ENCODE results near the gene SERINC5.
"Not testable (repeated sequence)": the region's sequence is repeated elsewhere in the genome, so short reads cannot be mapped to it uniquely, and the experiment has no call there.

Gene SERINC5

DNA sequence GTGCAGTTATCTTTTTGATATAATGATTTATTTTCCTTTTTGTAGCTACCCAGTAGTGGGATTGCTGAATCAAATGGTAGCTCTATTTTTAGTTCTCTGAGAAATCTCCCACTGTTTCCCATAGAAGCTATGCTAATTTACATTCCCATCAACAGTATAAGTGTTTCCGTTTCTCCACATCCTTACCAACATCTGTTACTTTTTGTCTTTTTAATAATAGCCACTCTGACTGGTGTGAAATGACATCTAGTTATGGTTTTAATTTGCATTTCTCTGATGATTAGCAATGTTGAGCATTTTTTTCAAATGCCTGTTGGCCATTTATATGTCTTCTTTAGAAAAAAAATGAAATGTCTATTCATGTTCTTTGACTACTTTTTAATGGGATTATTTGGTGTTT, 94.7 kb downstream of the SERINC5 start:
- no peak for DNase-seq

DNA sequence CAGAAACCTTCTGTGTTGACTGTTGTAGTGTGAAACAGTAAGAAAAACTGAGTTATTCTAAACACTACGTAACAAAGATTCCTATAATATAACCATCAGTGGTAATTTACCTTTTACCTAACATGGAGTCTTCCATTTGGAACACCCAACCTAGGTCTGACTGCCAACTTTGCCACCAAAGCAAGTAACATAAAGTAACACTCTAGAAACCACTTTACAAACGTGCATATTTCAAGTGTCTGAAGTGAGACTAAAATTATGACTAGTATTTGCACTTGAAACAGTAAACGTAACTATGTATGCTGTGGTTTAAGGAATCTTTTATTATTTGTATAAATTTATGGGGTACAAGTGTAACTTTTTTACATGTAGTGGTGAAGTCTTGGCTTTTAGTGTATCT, 95.6 kb downstream of the SERINC5 start:
- DNase-seq = no peak

DNA sequence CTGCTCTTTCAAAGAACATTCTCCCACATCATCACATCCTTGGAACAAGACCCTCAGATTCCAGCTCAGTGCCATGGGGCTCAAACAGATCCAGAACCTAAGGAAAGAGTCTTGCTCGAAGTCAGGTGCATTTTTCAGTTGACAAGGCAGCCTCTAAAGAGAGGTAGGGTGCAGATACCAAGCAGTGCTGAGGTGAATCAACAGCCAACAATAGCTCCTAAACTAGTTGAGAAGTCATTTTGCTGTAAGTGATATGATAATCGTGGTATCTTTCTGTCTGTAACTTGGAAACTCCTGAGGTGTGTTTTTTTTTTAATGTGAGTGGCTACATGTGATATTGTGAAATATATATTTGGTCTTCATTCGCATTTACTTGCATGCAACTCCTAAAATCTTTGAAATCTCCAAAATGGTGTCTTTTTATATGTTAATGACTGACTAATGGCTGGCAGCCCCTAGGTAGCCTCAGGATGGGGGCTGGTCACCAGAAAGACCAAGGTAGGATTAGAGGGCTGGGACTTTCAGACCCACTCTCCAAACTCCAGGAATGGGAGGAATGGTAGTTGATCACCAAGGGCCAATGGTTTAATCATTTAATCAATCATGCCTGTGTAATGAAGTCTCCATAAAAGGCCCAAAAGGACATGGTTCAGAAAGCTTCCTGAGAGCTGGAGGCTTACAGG, 96.6 kb downstream of the SERINC5 start:
- DNase-seq = no peak

DNA sequence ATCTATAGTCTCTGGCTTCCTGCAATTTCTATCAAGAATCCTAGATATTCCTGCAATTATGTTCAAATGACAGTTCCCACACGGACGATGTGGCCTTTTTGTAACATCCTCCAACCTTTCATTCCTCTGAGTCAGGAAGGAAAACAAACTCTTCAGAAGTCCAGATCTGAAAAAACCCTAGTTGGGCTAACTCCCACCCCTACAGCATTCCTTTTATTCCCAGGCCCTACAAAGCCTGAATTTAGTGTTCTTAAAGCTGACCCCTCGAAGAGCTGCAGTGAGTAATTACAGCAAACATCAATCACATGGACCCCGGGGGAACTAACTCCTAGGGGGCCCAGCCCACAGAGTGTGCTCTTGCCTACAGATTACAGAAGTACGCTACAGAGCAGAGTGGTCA, 99.7 kb downstream of the SERINC5 start:
- DNase-seq = no peak

DNA sequence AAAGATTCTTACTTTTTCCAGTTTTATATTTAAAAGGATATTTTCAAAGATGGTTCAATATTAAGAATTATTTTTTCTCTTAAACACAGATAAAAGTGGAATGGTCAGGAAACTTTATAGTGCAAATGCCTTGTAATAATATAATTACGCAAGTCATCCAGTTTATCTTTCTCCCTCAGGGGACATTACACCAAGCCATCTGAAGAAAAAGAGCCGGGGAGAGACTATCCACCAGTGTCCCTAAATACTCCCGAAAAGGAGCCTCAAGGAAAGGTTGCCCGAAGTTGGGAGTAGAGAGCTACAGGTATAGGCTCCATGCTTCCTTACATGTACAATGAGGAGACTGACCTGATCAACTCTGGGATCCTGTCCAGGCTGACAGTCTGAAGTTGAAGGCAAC, 101.1 kb downstream of the SERINC5 start:
- DNase-seq = no peak

DNA sequence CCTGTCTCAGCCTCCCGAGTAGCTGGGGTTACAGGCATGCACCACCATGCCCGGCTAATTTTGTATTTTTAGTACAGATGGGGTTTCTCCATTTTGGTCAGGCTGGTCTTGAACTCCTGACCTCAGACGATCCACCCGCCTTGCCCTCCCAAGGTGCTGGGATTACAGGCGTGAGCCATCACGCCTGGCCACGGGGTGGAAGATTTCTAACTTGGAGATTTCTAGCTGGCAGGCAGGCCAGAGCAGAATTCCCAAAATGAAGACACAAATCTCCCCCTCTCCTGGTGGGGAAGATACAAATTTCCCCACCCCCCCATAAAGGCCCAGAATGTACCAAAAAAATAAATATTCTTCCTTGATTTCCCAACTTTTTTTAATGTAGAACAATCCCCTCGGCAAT, 101.6 kb downstream of the SERINC5 start:
- not testable (repeated sequence) for DNase-seq

DNA sequence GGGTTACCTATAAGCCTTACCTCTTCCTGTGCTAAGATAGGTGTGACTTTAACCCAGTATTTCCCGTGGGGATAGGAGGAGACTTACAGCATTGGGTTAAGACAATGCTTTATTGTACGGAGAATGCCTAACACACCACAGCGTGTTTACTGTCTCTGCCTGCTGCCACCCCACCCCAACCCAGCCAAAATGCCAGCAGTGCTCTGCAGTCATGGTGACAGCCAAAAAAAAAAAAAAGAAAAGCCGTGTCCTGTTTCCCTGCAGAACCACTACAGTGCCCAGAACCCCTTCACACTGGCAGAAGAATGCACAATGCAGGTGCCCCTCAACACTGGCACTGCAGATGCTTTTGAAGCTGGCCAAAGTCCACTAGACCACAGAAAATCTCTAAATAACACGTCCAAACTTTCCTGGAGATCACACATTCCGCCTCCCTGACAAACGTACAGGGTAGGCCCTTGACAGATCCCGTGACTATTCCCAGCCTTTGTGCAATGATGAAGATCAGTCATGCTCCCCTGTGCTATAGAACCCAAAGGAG, 102.2 kb downstream of the SERINC5 start:
- no peak for DNase-seq

DNA sequence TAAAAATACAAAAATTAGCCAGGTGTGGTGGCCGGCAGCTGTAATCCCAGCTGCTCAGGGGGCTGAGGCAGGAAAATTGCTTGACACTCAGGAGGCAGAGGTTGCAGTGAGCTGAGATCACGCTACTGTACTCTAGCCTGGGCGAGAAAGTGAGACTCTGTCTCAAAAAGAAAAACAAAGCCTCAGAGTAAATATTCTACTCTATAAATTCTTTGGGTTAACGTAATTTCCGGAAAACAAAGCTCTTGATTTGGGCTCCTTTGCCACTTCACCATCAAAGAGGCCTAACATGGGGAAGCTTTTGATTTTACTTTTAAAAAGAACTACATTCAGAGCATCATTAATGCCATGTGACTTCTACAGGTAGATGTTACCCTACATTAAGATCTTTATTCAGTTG, 103.1 kb downstream of the SERINC5 start:
- DNase-seq = no peak

DNA sequence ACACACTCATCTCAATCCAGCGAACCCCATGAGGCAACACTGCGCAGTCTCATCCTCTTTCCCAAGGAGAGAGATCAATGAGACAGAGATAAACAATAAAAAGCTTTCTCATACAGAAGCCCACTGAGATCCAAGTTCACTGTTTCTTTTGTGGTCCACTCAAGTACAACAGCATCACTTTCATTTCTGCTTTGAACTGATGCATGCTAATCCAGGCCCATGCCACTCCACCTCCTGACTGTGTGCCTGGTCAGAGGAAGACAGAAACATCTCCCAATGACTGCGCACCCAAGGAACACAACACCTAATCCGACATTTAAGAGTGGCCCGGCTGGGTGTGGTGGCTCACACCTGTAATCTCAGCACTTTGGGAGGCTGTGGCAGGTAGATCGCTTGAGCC, 104.0 kb downstream of the SERINC5 start:
- no peak for DNase-seq

DNA sequence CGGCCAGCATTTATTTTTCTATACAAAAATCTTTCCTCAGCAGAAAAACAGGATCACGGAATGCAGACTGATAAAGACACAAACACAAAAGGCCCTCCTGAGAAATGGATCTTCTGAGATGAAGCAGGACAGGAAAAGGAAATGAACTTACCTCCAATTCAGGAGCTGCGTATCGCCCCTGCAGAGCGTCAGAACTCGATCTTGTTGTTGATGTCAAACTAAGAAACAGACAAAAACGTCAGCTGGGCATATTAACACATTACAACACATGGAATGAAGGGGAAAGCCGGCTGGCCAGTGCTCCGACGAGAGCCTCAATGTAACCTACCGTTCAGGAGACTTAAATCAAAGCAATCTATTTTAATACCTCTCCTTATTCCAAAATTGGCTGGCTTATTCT, 105.1 kb downstream of the SERINC5 start:
- no peak for DNase-seq

DNA sequence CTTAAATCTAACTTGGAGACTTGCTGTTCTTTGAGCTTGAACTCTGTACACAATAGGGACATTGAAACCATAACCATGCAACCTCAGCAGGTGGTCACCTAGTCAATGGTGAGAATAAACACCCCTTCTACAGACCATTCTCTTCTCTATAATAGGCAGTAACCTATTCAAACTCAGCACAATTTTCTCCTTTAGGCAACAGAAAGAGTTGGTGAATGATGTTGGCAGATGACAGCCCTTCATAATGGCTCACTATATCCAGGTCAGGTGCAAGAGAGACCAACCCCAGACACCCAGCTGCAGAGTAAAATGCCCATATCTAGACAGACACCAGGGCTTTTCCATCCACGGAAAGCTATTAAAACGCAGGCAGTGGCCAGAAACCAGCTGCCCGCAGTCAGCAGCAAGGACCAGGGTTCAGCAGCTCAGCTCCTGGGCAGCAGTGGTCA, 106.7 kb downstream of the SERINC5 start:
- no peak for DNase-seq

DNA sequence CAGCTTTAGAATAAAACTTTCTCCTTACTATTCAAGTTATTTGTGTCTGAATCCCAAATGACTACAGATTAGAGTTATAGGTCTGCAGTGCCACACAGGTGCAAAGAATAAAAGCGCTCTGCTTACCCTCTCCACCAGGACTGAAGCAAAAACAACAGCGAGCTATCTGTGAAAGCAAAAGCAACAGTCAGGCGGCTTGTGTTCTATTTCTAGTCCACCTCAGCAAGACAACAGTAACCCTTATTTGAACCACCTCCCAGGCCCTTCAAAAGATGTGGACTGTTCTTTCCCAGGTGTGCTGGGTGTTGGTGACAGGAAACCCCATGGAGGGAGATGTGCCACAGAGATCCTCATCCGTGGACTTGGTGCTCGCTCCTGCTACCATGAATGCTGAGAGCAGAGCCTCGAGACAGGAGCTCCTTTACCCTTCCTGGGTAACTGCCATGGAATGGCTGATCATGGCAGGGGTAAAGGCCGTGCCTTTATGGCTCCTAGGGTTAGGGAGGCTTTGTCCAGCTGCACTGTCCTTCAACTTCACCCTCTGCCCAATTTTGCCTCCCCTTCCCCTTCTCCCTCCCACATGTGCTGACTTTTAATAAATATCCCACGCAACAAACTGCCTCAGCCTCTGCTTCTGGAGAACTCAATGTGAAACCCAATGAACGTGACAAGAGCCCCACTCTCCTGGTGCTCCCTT, 108.6 kb downstream of the SERINC5 start:
- DNase-seq = no peak

DNA sequence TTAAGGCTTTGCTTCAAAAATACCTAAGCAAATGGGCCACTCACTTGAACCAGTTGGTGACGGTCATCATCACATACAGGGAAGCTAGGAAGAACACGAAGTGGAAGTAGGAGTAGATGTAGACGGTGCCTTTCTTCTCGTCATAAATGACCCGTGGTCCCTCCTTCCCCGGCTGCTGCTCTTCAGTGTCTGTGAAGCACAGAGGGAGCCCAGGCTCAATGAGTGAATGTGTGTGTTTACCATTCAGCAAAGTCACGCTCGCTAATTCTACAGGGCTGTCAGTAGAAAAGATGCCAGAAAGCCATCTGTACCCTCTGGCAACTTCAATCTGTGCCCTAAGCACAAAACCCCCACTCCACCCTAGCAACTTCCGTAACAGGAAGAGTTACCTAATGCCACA, 109.8 kb downstream of the SERINC5 start:
- DNase-seq = no peak

DNA sequence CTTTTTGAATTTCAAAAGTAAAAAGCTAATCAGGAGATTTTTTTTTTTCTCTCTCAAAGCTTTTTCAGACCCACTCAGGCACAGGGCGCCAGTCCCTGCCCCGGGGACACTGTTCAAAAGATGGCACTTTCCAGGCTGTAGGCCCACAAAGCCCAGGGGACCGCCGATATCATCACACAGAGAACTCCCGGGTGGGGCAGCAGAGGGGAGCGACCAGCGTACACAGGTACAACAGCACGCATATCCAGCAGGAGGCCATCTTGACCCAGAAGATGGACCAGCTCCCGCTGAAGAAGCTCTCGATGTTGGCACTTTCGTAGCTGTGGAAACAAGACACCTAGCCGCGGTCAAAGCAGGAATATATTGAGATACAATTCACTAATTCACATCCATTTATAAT, 112.4 kb downstream of the SERINC5 start:
- DNase-seq = no peak

DNA sequence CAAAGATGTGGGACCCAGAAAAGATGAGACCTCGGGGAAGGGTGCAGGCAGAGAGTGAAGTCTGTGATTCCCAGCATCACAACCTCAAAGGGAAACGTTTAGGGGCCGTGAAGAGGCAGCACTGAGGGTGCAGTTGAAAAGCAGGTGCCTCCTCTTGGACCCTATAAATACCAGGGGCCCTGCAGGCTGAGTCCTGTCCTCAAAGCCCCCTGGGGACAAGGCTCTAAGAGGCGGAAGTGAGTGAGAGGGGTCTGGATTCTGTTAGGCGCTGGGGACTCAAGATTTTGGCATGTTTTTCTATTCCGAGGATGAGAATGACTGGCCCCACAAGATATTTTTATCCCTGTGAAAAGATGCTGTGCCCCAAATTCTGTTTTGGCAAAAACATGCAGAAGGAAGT, 112.9 kb downstream of the SERINC5 start:
- DNase-seq = no peak

DNA sequence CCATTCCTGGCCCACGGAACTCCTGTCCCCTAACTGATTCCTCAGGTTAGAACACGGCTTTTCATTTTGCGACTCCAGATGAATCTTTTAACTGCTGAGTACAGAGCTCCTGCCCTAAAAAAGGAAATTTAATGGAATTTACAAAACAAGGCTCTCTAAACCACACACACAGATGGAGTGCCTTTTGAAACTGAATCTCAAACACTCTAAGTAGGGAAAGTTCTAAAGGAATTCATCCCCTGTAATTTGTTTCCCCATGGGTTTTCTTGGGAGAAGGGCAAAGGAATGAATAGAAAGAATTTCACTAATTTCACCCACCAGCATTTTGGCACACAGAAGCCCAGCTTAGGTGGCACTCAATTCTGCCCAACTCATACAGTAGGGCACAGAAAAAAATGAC, 114.2 kb downstream of the SERINC5 start:
- no peak for DNase-seq

DNA sequence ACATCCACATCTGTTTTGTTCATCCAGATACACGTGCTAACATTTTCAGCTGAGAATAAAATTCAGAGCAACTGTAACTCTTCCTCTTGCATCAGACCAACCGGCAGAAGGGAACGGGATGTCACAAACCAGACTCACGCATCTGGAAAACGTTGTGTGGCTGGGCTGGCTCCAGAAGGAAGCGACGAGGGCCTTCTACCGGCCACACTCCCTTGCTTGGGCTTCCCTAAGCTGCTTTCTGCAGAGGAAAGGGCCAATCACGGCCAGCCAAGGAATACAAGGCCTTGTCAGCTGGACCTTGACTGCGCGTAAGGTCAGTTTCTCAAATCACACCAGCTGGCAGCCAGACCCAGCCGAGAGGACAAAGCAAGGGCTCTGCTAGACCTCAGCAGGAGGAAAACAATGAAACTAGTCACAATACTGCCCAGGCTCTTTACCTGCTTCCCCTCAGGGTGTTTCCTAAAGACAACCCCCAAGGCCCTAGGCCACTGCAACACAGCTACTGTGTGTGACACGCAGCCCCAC, 114.6 kb downstream of the SERINC5 start:
- no peak for DNase-seq

DNA sequence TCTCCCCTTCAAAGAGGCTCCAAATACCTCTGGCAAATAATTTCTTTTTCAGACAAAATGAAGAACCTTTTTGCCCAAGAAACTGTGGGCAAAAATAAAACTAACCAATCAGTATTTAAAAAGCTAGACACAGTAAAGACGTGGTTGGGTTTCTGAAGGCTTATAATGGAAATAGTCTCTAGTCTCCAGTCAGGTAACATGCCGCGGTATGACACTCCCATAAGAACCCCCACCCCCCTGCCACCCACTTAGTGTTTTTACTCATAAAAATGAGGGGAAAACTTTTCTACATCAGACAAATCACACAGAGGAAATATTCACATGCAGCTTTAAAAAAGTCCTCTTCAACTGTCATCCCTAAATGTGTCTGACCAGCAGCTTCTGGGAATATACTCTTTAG, 115.4 kb downstream of the SERINC5 start:
- DNase-seq = no peak

DNA sequence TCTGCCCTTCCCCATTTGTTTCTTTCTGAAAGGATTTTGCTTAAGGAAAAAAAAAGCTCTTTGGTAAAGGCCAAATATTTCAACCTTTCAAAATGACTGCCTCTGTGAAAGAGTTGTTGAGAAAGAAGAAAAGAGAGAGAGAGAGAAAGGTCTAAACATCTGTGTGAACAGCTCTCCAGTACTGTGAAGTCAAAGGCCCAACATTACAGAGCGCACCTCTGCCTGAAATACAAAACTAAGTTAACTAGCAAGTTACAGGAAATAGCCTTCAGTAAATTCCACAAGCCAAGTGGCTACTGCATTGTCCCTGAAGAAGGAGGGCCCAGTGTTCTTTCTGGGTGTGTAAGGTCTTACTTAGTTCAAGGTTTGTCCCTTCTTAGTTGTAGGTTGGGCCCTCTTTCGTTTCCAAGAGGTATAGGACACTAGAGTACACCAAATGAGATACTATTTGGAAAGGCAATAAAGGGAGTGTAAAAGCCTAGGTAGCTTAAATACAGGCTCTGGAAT, 116.3 kb downstream of the SERINC5 start:
- no peak for DNase-seq

DNA sequence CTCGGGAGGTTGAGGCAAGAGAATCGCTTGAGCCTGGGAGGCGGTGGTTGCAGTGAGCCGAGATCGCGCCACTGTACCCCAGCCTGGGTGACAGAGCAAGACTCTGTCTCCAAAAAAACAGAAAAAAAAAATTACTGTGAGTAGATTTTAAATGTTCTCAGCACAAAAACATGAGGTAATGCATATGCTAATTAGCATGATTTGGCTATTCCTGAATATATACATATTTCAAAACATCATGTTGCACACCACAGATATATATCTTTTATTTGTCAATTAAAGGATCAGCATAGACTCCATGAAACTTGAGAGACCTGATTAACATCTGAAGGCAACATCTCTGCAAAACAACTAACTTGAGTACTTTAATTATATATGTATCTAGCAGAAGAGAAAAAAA, 117.4 kb downstream of the SERINC5 start:
- DNase-seq = no peak

DNA sequence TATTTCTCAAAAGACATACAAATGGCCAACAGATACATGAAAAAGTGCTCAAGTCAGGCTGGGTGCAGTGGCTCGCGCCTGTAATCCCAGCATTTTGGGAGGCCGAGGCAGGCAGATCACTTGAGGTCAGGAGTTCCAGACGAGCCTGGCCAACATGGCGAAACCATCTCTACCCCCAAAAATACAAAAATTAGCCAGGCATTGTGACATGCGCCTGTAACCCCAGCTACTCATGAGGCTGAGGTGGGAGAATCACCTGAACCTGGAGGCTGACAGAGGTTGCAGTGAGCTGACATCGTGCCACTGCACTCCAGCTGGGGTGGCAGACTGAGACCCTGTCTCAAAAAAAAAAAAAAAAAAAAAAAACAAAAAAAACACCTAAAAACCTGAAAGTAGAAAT, 119.0 kb downstream of the SERINC5 start:
- not testable (repeated sequence) for DNase-seq

DNA sequence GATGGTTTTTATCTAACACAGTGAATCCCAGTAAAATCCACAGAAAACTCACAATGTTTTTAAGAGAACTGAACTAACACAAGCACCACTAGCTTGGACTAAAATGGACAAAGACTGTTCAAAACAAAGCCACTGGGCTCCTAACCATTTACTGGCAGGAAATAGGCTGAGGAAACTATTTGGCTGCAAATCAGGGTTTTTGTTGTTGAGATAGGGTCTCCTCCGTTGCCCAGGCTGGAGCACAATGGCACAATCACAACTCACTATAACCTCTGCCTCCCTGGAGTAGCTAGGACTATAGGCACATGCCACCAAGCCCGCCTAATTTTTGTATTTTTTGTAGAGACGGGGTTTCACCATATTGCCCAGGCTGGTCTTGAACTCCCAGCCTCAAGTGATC, 121.0 kb downstream of the SERINC5 start:
- DNase-seq = no peak

DNA sequence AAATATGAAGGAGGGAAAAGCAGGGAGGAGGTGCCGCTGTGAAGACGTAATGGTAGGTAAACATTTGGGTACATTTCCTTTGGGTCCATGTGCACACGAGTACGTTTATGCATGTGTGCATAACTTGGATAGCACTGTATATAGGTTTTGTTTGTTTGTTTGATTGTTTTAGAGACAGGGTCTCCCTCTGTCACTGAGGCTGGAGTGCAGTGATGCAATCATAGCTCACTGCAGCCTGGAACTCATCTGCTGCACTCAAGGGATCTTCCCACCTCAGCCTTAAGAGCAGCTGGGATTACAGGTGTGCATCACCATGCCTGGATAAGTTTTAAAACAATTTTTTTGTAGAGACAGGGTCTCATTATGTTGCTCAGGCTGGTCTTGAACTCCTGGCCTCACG, 126.7 kb downstream of the SERINC5 start:
- DNase-seq = no peak

DNA sequence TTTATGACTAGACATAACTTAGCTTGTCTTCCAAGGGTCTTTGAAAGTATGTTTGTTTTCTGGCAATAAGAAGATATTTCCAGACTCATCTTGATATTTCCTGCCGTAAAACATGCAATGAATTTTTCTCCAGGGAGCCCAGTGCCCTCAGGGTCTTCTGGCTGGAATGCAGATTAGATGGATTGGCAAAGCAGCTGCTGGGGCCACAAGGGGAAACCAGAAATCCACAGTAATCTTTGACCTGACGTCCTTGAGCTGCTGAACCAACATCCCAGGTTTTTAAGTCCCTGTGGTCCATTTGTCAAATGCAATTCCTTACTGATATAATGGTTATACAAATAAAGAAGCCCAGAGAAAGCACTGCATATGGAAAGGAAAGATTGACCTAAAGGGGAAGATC, 127.7 kb downstream of the SERINC5 start:
- no peak for DNase-seq
